ENCODE data around the gene GFER.

- TF ChIP-seq POLR2A (IDR thresholded peaks at IDR 0.05): no peak
- no peak for TF ChIP-seq CTCF (IDR thresholded peaks at IDR 0.05)
Measured at GRCh38 chr16:1985466-1986150, 1.6 kb downstream of the GFER start.
